ENCODE results near the gene TMEM86B. TPM values are rescaled to one million over a fixed set of nuclear protein-coding genes. Genes with fewer than 3 reads are reported as not detected.

Gene TMEM86B
- total RNA-seq, 4 donors from 2014 or later: 0.65 to 3.5 (median 2.5) TPM

- ATAC-seq (ENCODE audit: low FRiP score) (peak; percentile 30), DNase-seq (ENCODE audit: low spot score) (no peak)
- TF ChIP-seq CTCF (IDR thresholded peaks at IDR 0.05): no peak
Observed at GRCh38 chr19:55178781-55179599, 49.6 kb downstream of the TMEM86B start.

Small RNA genes within 50 kb of the gene (small RNA-seq; reads per million reads assigned to genes)
- gene MIR6802: not detected
- gene MIR6803: not detected
- not detected for gene MIR6804

Other genes starting within 250 kb of the TMEM86B start
- under 1 TPM in 1 of 4 donors, not detected in 3; 0.56 TPM for gene GP6, start 190.5 kb downstream of the TMEM86B start, total RNA-seq
- gene RDH13, start 165.6 kb downstream of the TMEM86B start, total RNA-seq: 10 to 100 TPM in 2 of 4 donors, 1 to 10 TPM in 2; 8.2 to 14.1 (median 10.8) TPM
- 10 to 100 TPM in 2 of 4 donors, 1 to 10 TPM in 1, under 1 TPM in 1; 0.95 to 41.7 (median 15.5) TPM for gene EPS8L1, start 152.9 kb downstream of the TMEM86B start, total RNA-seq
- 100 to 1,000 TPM in 2 of 4 donors, 10 to 100 TPM in 2; 59.9 to 127 (median 107) TPM for gene PPP1R12C, start 111.1 kb downstream of the TMEM86B start, total RNA-seq
- 1 to 10 TPM in 3 of 4 donors, not detected in 1; 1.9 to 7.2 (median 4.3) TPM for gene TNNT1, start 79.6 kb downstream of the TMEM86B start, total RNA-seq
- not detected for gene TNNI3, start 71.0 kb downstream of the TMEM86B start, total RNA-seq
- under 1 TPM in 2 of 4 donors, not detected in 2; 0.65 to 0.69 TPM for gene DNAAF3, start 62.1 kb downstream of the TMEM86B start, total RNA-seq
- gene SYT5, start 48.5 kb downstream of the TMEM86B start, total RNA-seq: under 1 TPM in 1 of 4 donors, not detected in 3; 0.28 TPM
- 1 to 10 TPM; 1.4 to 9.8 (median 5.5) TPM for gene PTPRH, start 19.3 kb downstream of the TMEM86B start, total RNA-seq
- 10 to 100 TPM; 27.8 to 43.6 (median 35.5) TPM for gene PPP6R1, start 30.3 kb upstream of the TMEM86B start, total RNA-seq
- gene HSPBP1, start 51.3 kb upstream of the TMEM86B start, total RNA-seq: 10 to 100 TPM; 19.5 to 25.9 (median 21.2) TPM
- 1 to 10 TPM in 1 of 4 donors, under 1 TPM in 1, not detected in 2; 0.19 to 2.1 TPM for gene BRSK1, start 55.2 kb upstream of the TMEM86B start, total RNA-seq
- gene TMEM150B, start 96.6 kb upstream of the TMEM86B start, total RNA-seq: 10 to 100 TPM in 2 of 4 donors, 1 to 10 TPM in 2; 5.6 to 26.7 (median 16.6) TPM
- gene KMT5C, start 111.1 kb upstream of the TMEM86B start, total RNA-seq: 10 to 100 TPM in 1 of 4 donors, 1 to 10 TPM in 3; 5.3 to 22.9 (median 6.8) TPM
- gene COX6B2, start 126.0 kb upstream of the TMEM86B start, total RNA-seq: under 1 TPM in 1 of 4 donors, not detected in 3; 0.56 TPM
- under 1 TPM in 1 of 4 donors, not detected in 3; 0.09 TPM for gene GARIN5B, start 134.5 kb upstream of the TMEM86B start, total RNA-seq
- gene IL11, start 141.7 kb upstream of the TMEM86B start, total RNA-seq: 1 to 10 TPM in 1 of 4 donors, under 1 TPM in 1, not detected in 2; 0.28 to 1.2 TPM
- not detected for gene TMEM190, start 148.1 kb upstream of the TMEM86B start, total RNA-seq
- 1 to 10 TPM in 3 of 4 donors, not detected in 1; 1.5 to 1.7 (median 1.6) TPM for gene TMEM238, start 155.5 kb upstream of the TMEM86B start, total RNA-seq
- 100 to 1,000 TPM; 490 to 747 (median 555) TPM for gene RPL28, start 157.2 kb upstream of the TMEM86B start, total RNA-seq
- gene UBE2S, start 179.0 kb upstream of the TMEM86B start, total RNA-seq: 10 to 100 TPM in 2 of 4 donors, 1 to 10 TPM in 2; 7.4 to 25.6 (median 13.0) TPM
- gene SHISA7, start 214.5 kb upstream of the TMEM86B start, total RNA-seq: not detected
- 10 to 100 TPM; 52.5 to 96.8 (median 62.5) TPM for gene ISOC2, start 232.9 kb upstream of the TMEM86B start, total RNA-seq
- not detected for gene C19orf85, start 236.0 kb upstream of the TMEM86B start, total RNA-seq
- gene ZNF628, start 247.9 kb upstream of the TMEM86B start, total RNA-seq: 1 to 10 TPM; 1.7 to 6.4 (median 2.6) TPM